B cell (primary cell): Measurements from ENCODE around the gene XG. TPM values are rescaled to one million over a fixed set of nuclear protein-coding genes. Genes with fewer than 3 reads are reported as not detected.

Experiments
- ATAC-seq: fragments of 200-7000 bp; cut with Tn5 transposase; one replicate; pipeline ENCODE4 v1.10.0; 2021; ENCODE audit warnings: low read depth, mild to moderate bottlenecking, moderate number of reproducible peaks, moderate library complexity
- CTCF ChIA-PET: fragments of 350-600 bp; sonication (Branson Sonifier 250); formaldehyde crosslinking; loops from one replicate; lab custom pipeline; 2021; ENCODE audit warnings: antibody characterized with exemption, inconsistent platforms; lab: Charles Lee
- POLR2A ChIA-PET: fragments of 350-600 bp; sonication (Branson Sonifier 250); formaldehyde crosslinking; loops from one replicate; lab custom pipeline; 2021; ENCODE audit warnings: antibody characterized with exemption; lab: Charles Lee
- DNase-seq: peaks from one replicate; pipeline ENCODE4 v3.0.0; 2013
- H2AFZ ChIP-seq: 2 replicates; pipeline ENCODE4 v1.6.1; 2012; ENCODE audit warnings: mild to moderate bottlenecking, low read depth, low read length; ENCODE audit not compliant: insufficient read depth, poor library complexity, severe bottlenecking
- H3K27ac ChIP-seq, 2 donors: 1 replicate in 1 of 2; 2 replicates in 1 of 2; pipeline ENCODE4 v1.5.1; 2012 to 2013; ENCODE audit warnings: low read length in 2 of 2, mild to moderate bottlenecking in 2 of 2, moderate library complexity in 1 of 2
- H3K27me3 ChIP-seq, 4 experiments: fragments of 200-600 bp in 1 of 4; sonication (generic) in 1 of 4; replicated peaks in 1 of 4; 1 replicate in 2 of 4; 2 replicates in 2 of 4; pipeline versions ENCODE4 v1.6.1 to v1.7.0; 2013 to 2016; ENCODE audit warnings: low read length in 3 of 4, mild to moderate bottlenecking in 2 of 4, mixed read lengths in 1 of 4, moderate library complexity in 1 of 4; ENCODE audit not compliant: insufficient read depth in 4 of 4, control insufficient read depth in 3 of 4; ENCODE audit errors: control extremely low read depth in 1 of 4
- H3K36me3 ChIP-seq, 2 experiments: replicated peaks in 1 of 2; 1 replicate in 1 of 2; 2 replicates in 1 of 2; pipeline versions ENCODE4 v1.6.1 to v1.7.1; 2013; ENCODE audit warnings: low read length in 1 of 2; ENCODE audit not compliant: insufficient read depth in 2 of 2, control insufficient read depth in 1 of 2; ENCODE audit errors: control extremely low read depth in 1 of 2, extremely low read depth in 1 of 2
- H3K4me1 ChIP-seq, 2 donors: fragments of 200-600 bp in 1 of 2; sonication (generic) in 1 of 2; 1 replicate in 1 of 2; 2 replicates in 1 of 2; pipeline versions ENCODE4 v1.5.1 to v1.6.1; 2013 to 2017; ENCODE audit warnings: low read length in 2 of 2; ENCODE audit not compliant: control insufficient read depth in 2 of 2, insufficient read depth in 2 of 2
- H3K4me2 ChIP-seq: replicated peaks from 2 replicates; pipeline ENCODE3; 2012; ENCODE audit warnings: mild to moderate bottlenecking, low read depth, low read length; ENCODE audit not compliant: poor library complexity, severe bottlenecking
- H3K4me3 ChIP-seq, 5 experiments: fragments of 200-600 bp in 1 of 5; sonication (generic) in 1 of 5; 1 replicate in 3 of 5; 2 replicates in 2 of 5; pipeline versions ENCODE4 v1.5.1 to v1.7.0; 2011 to 2016; ENCODE audit warnings: low read length in 4 of 5, mild to moderate bottlenecking in 4 of 5, low read depth in 2 of 5, control low read depth in 1 of 5, moderate library complexity in 1 of 5; ENCODE audit not compliant: insufficient read depth in 1 of 5; ENCODE audit errors: control extremely low read depth in 1 of 5, extremely low read depth in 1 of 5
- H3K79me2 ChIP-seq: fragments of 200-600 bp; sonication (generic); one replicate; pipeline ENCODE4 v1.6.0; 2016; ENCODE audit warnings: low read length; ENCODE audit not compliant: control insufficient read depth, insufficient read depth
- H3K9ac ChIP-seq: fragments of 200-600 bp; sonication (generic); 2 replicates; pipeline ENCODE4 v1.6.1; 2017; ENCODE audit warnings: mild to moderate bottlenecking, low read length, moderate library complexity
- H3K9me3 ChIP-seq, 3 donors: one replicate each; pipeline versions ENCODE4 v1.6.1 to v1.7.1; 2013; ENCODE audit warnings: low read length in 2 of 3; ENCODE audit not compliant: control insufficient read depth in 2 of 3, insufficient read depth in 1 of 3; ENCODE audit errors: control extremely low read depth in 1 of 3
- H4K20me1 ChIP-seq: 2 replicates; pipeline ENCODE4 v1.6.0; 2012; ENCODE audit warnings: mild to moderate bottlenecking, low read length; ENCODE audit not compliant: insufficient read depth, control insufficient read depth, poor library complexity, severe bottlenecking
- H3K27ac Mint-ChIP-seq: one replicate; pipeline ENCODE4 v1.8.0; 2021; ENCODE audit warnings: mixed read lengths
- H3K27me3 Mint-ChIP-seq: one replicate; pipeline ENCODE4 v1.8.0; 2021; ENCODE audit warnings: mixed read lengths
- H3K4me1 Mint-ChIP-seq: one replicate; pipeline ENCODE4 v1.8.0; 2021; ENCODE audit warnings: mixed read lengths
- H3K4me3 Mint-ChIP-seq: one replicate; pipeline ENCODE4 v1.8.0; 2021; ENCODE audit warnings: mixed read lengths
- H3K9me3 Mint-ChIP-seq: one replicate; pipeline ENCODE4 v1.8.0; 2022; ENCODE audit warnings: mixed read lengths; ENCODE audit not compliant: insufficient read depth
- CTCF ChIP-seq: fragments of 200-600 bp; IDR thresholded peaks from one replicate; pipeline ENCODE4 v1.8.0; 2022; ENCODE audit warnings: antibody characterized with exemption, mild to moderate bottlenecking
- EZH2 ChIP-seq: IDR thresholded peaks from 2 replicates; pipeline ENCODE4 v1.6.1; 2012; ENCODE audit warnings: borderline replicate concordance, low read depth, mild to moderate bottlenecking, moderate library complexity, low read length; ENCODE audit not compliant: insufficient read depth, poor library complexity, severe bottlenecking
- whole genome bisulfite sequencing: methylation state at CpG from one replicate; pipeline ENCODE4 v1.1.5; 2013; ENCODE audit warnings: missing lambda C conversion rate; ENCODE audit not compliant: insufficient coverage; 5-methylcytosine and 5-hydroxymethylcytosine counted together
- intact Hi-C: fragments of 100-400 bp; cut with micrococcal nuclease; formaldehyde crosslinking; loops from one replicate; pipeline ENCODE4 v1.10.0; 2022
- polyA plus RNA-seq: library from polyadenylated mRNA; depleted of rRNA; stranded (reverse); fragments of >200 nt; gene quantifications from 2 replicates; pipeline ENCODE4 v1.2.3, GENCODE V29; 2012
- total RNA-seq, 2 donors: library from RNA; stranded (reverse); fragments of 120-200 nt in 1 of 2; gene quantifications; 1 replicate in 1 of 2; 2 replicates in 1 of 2; pipeline versions ENCODE4 v1.2.3 to v1.2.4, GENCODE V29; 2013 to 2022

The XG gene
- total and polyA plus RNA-seq, 2 donors (not counting 1 experiment from before 2014, with no cell fraction given) = 0.03 TPM; not detected in 1

GRCh38 chrX:2846992-2847391, 95.2 kb downstream of the XG start:
- no peaks in the 10 kb centered on the region for H3K9me3 ChIP-seq
- H3K4me1 ChIP-seq = no peaks in the 10 kb centered on the region
- H3K36me3 ChIP-seq = no peaks in the 10 kb centered on the region
- TF ChIP-seq CTCF = no peak
- TF ChIP-seq EZH2 = no peak
- ATAC-seq (no peak), DNase-seq (no peak)
- intact Hi-C loops = no loop called here
- H4K20me1 ChIP-seq = no peaks in the 10 kb centered on the region
- no peak overlapping the region for H3K27ac Mint-ChIP-seq
- ChIA-PET POLR2A (no interaction called here), CTCF (no interaction called here)
- no peak overlapping the region for H3K4me3 Mint-ChIP-seq
- no peak overlapping the region for H3K9ac ChIP-seq
- no peaks in the 10 kb centered on the region for H3K27me3 Mint-ChIP-seq
- no peaks in the 10 kb centered on the region for H3K27me3 ChIP-seq
- H3K79me2 ChIP-seq = no peaks in the 10 kb centered on the region
- H3K4me2 ChIP-seq = no peak overlapping the region
- no peak overlapping the region for H2AFZ ChIP-seq
- no peaks in the 10 kb centered on the region for H3K9me3 Mint-ChIP-seq
- H3K27ac ChIP-seq = no peak overlapping the region
- H3K4me3 ChIP-seq = no peak overlapping the region
- no peaks in the 10 kb centered on the region for H3K4me1 Mint-ChIP-seq

GRCh38 chrX:2848871-2849301, 97.0 kb downstream of the XG start:
- Histone ChIP-seq H3K4me2 (no peak overlapping the region), H3K4me1 (no peaks in the 10 kb centered on the region), H3K36me3 (no peaks in the 10 kb centered on the region), H3K79me2 (no peaks in the 10 kb centered on the region), H3K9me3 (no peaks in the 10 kb centered on the region), H2AFZ (no peak overlapping the region), H4K20me1 (no peaks in the 10 kb centered on the region), H3K9ac (no peak overlapping the region), H3K4me3 (no peak overlapping the region), H3K27ac (no peak overlapping the region), H3K27me3 (no peaks in the 10 kb centered on the region)
- intact Hi-C loops = no loop called here
- TF ChIP-seq EZH2 = no peak
- no peak for TF ChIP-seq CTCF
- Mint-ChIP-seq H3K4me1 (no peaks in the 10 kb centered on the region), H3K27me3 (no peaks in the 10 kb centered on the region), H3K4me3 (no peak overlapping the region), H3K9me3 (no peaks in the 10 kb centered on the region), H3K27ac (no peak overlapping the region)
- WGBS = no CpG with 5 or more reads among the region's 9 CpGs
- no peak for DNase-seq
- no peak for ATAC-seq
- POLR2A ChIA-PET = no interaction called here
- CTCF ChIA-PET = no interaction called here
